HG03469 (cell line): ENCODE results near the gene CRYL1.
A peak's percentile ranks its signal among the peaks of the same experiment; 100 is the strongest.

Experiments
- ATAC-seq: cut with Tn5 transposase; IDR thresholded peaks from one replicate; pipeline ENCODE4 v1.9.1; 2021; ENCODE audit warnings: mild to moderate bottlenecking, moderate library complexity, moderate number of reproducible peaks; ENCODE audit not compliant: unreplicated experiment

The CRYL1 gene

GRCh38 chr13:20495087-20496023 is 30.3 kb downstream of the CRYL1 start:
- no peak for ATAC-seq

- no peak for ATAC-seq
These were observed 31.0 kb downstream of the CRYL1 start for GRCh38 chr13:20494656-20495055.

GRCh38 chr13:20492641-20493040 is 33.0 kb downstream of the CRYL1 start:
- ATAC-seq = no peak

GRCh38 chr13:20491926-20492435 is 33.7 kb downstream of the CRYL1 start:
- no peak for ATAC-seq

- no peak for ATAC-seq
These were observed 36.4 kb downstream of the CRYL1 start for GRCh38 chr13:20489185-20489820.

- no peak for ATAC-seq
These were observed 37.7 kb downstream of the CRYL1 start for GRCh38 chr13:20487927-20488326.

- no peak for ATAC-seq
These were observed 42.9 kb downstream of the CRYL1 start for GRCh38 chr13:20482787-20483186.

- no peak for ATAC-seq
These were observed 43.3 kb downstream of the CRYL1 start for GRCh38 chr13:20482275-20482761.

GRCh38 chr13:20477394-20477793 is 48.3 kb downstream of the CRYL1 start:
- no peak for ATAC-seq

- ATAC-seq = peak; percentile 93
These were observed 49.5 kb downstream of the CRYL1 start for GRCh38 chr13:20475927-20476691.

- no peak for ATAC-seq
These were observed 51.1 kb downstream of the CRYL1 start for GRCh38 chr13:20474515-20474914.

GRCh38 chr13:20473888-20474287 is 51.8 kb downstream of the CRYL1 start:
- ATAC-seq = no peak

GRCh38 chr13:20473139-20473538 is 52.5 kb downstream of the CRYL1 start:
- ATAC-seq = no peak

- ATAC-seq = no peak
These were observed 53.1 kb downstream of the CRYL1 start for GRCh38 chr13:20472531-20472930.

GRCh38 chr13:20470136-20470535 is 55.5 kb downstream of the CRYL1 start:
- no peak for ATAC-seq

- no peak for ATAC-seq
These were observed 59.3 kb downstream of the CRYL1 start for GRCh38 chr13:20466371-20466770.

GRCh38 chr13:20465218-20465879 is 60.3 kb downstream of the CRYL1 start:
- no peak for ATAC-seq

- ATAC-seq = no peak
These were observed 62.7 kb downstream of the CRYL1 start for GRCh38 chr13:20462921-20463320.

GRCh38 chr13:20462533-20462915 is 63.1 kb downstream of the CRYL1 start:
- no peak for ATAC-seq

GRCh38 chr13:20461860-20462532 is 63.7 kb downstream of the CRYL1 start:
- no peak for ATAC-seq
